Endothelial cell (in vitro differentiated cells): ENCODE results near the gene HMGCR. TPM values are rescaled to one million over a fixed set of nuclear protein-coding genes. Genes with fewer than 3 reads are reported as not detected.

ENCODE experiments used
- DNase-seq: peaks from one replicate; pipeline ENCODE4 v3.0.0; 2021; ENCODE audit warnings: low spot score
- H3K27ac Mint-ChIP-seq: one replicate; pipeline ENCODE4 v1.8.0; 2021; ENCODE audit warnings: mixed read lengths, inconsistent platforms; ENCODE audit not compliant: unreplicated experiment
- H3K27me3 Mint-ChIP-seq: one replicate; pipeline ENCODE4 v1.8.0; 2021; ENCODE audit warnings: mild to moderate bottlenecking, moderate library complexity, mixed read lengths, inconsistent platforms; ENCODE audit not compliant: unreplicated experiment
- H3K36me3 Mint-ChIP-seq: one replicate; pipeline ENCODE4 v1.8.0; 2021; ENCODE audit warnings: mild to moderate bottlenecking, low read depth, mixed read lengths, inconsistent platforms; ENCODE audit not compliant: unreplicated experiment
- H3K4me1 Mint-ChIP-seq: one replicate; pipeline ENCODE4 v1.8.0; 2021; ENCODE audit warnings: mild to moderate bottlenecking, mixed read lengths, inconsistent platforms; ENCODE audit not compliant: unreplicated experiment
- H3K4me3 Mint-ChIP-seq: one replicate; pipeline ENCODE4 v1.8.0; 2021; ENCODE audit warnings: mild to moderate bottlenecking, mixed read lengths, inconsistent platforms; ENCODE audit not compliant: unreplicated experiment
- H3K9me3 Mint-ChIP-seq: one replicate; pipeline ENCODE4 v1.8.0; 2021; ENCODE audit warnings: mixed read lengths, inconsistent platforms; ENCODE audit not compliant: unreplicated experiment
- CTCF ChIP-seq: fragments of 200-600 bp; sonication (generic); IDR thresholded peaks from one replicate; pipeline ENCODE4 v1.5.0; 2021; ENCODE audit warnings: antibody characterized with exemption; ENCODE audit not compliant: unreplicated experiment
- total RNA-seq: library from RNA; stranded (reverse); fragmentation: NEBNext Ultra II Directional; extraction: Animal tissue kit (Norgen Biotek cat#: 25700); gene quantifications from one replicate; pipeline ENCODE4 v1.2.1, GENCODE V29; 2021; ENCODE audit not compliant: unreplicated experiment

Gene HMGCR
- total RNA-seq, 1 donor from 2014 or later: 145 TPM

GRCh38 chr5:75363111-75363510, 26.1 kb downstream of the HMGCR start:
- no peak overlapping the region for H3K27ac Mint-ChIP-seq
- H3K27me3 Mint-ChIP-seq: peaks cover 3% of the 10 kb centered on the region
- peaks cover 32% of the 10 kb centered on the region for H3K36me3 Mint-ChIP-seq
- no peaks in the 10 kb centered on the region for H3K9me3 Mint-ChIP-seq
- TF ChIP-seq CTCF: no peak
- peaks cover 11% of the 10 kb centered on the region for H3K4me1 Mint-ChIP-seq
- DNase-seq: no peak
- no peak overlapping the region for H3K4me3 Mint-ChIP-seq

GRCh38 chr5:75363726-75364495, 26.9 kb downstream of the HMGCR start:
- TF ChIP-seq CTCF: no peak
- DNase-seq: no peak
- H3K4me1 Mint-ChIP-seq: peaks cover 14% of the 10 kb centered on the region
- peaks cover 3% of the 10 kb centered on the region for H3K27me3 Mint-ChIP-seq
- no peak overlapping the region for H3K4me3 Mint-ChIP-seq
- peaks cover 32% of the 10 kb centered on the region for H3K36me3 Mint-ChIP-seq
- no peak overlapping the region for H3K27ac Mint-ChIP-seq
- no peaks in the 10 kb centered on the region for H3K9me3 Mint-ChIP-seq

GRCh38 chr5:75364571-75365280, 27.7 kb downstream of the HMGCR start:
- no peak for DNase-seq
- no peaks in the 10 kb centered on the region for H3K9me3 Mint-ChIP-seq
- H3K36me3 Mint-ChIP-seq: peaks cover 27% of the 10 kb centered on the region
- H3K4me1 Mint-ChIP-seq: peaks cover 14% of the 10 kb centered on the region
- no peak for TF ChIP-seq CTCF
- H3K27ac Mint-ChIP-seq: peak overlapping the region; percentile 21
- peaks cover 3% of the 10 kb centered on the region for H3K27me3 Mint-ChIP-seq
- no peak overlapping the region for H3K4me3 Mint-ChIP-seq

GRCh38 chr5:75365740-75366139, 28.7 kb downstream of the HMGCR start:
- no peak for DNase-seq
- H3K27me3 Mint-ChIP-seq: peaks cover 3% of the 10 kb centered on the region
- TF ChIP-seq CTCF: no peak
- H3K4me3 Mint-ChIP-seq: no peak overlapping the region
- H3K36me3 Mint-ChIP-seq: peaks cover 17% of the 10 kb centered on the region
- H3K4me1 Mint-ChIP-seq: peaks cover 14% of the 10 kb centered on the region
- H3K27ac Mint-ChIP-seq: no peak overlapping the region
- H3K9me3 Mint-ChIP-seq: no peaks in the 10 kb centered on the region

- Mint-ChIP-seq H3K27ac (no peak overlapping the region), H3K4me1 (peaks cover 14% of the 10 kb centered on the region), H3K27me3 (peaks cover 3% of the 10 kb centered on the region), H3K36me3 (peaks cover 14% of the 10 kb centered on the region), H3K9me3 (no peaks in the 10 kb centered on the region), H3K4me3 (no peak overlapping the region)
- DNase-seq: no peak
- TF ChIP-seq CTCF: no peak
Measured at GRCh38 chr5:75366787-75367186, 29.8 kb downstream of the HMGCR start.
